Progenitor cell of endocrine pancreas (in vitro differentiated cells): ENCODE results near the gene CELF1. TPM values are rescaled to one million over a fixed set of nuclear protein-coding genes. Genes with fewer than 3 reads are reported as not detected.

ENCODE experiments used
- DNase-seq: peaks from one replicate; pipeline ENCODE4 v3.0.0; 2021; ENCODE audit warnings: low spot score; ENCODE audit not compliant: unreplicated experiment
- H3K27ac Mint-ChIP-seq: 2 replicates; pipeline ENCODE4 v1.8.0; 2021; ENCODE audit warnings: mild to moderate bottlenecking, moderate library complexity, mixed read lengths
- H3K27me3 Mint-ChIP-seq: 2 replicates; pipeline ENCODE4 v1.8.0; 2021; ENCODE audit warnings: mixed read lengths
- H3K36me3 Mint-ChIP-seq: 2 replicates; pipeline ENCODE4 v1.8.0; 2022; ENCODE audit warnings: mixed read lengths; ENCODE audit not compliant: insufficient read depth
- H3K4me1 Mint-ChIP-seq: 2 replicates; pipeline ENCODE4 v1.8.0; 2021; ENCODE audit warnings: low read depth, mixed read lengths
- H3K4me3 Mint-ChIP-seq: 2 replicates; pipeline ENCODE4 v1.8.0; 2021; ENCODE audit warnings: low read depth, mild to moderate bottlenecking, moderate library complexity, mixed read lengths
- H3K9me3 Mint-ChIP-seq: 2 replicates; pipeline ENCODE4 v1.8.0; 2021; ENCODE audit warnings: low read depth, mixed read lengths
- total RNA-seq: library from RNA; stranded (reverse); gene quantifications from 2 replicates; pipeline ENCODE4 v1.2.1, GENCODE V29; 2021
- TF ChIP-seq, protein P1 (sequence below): fragments of 200-600 bp; sonication (generic); IDR thresholded peaks from one replicate; pipeline ENCODE4 v1.5.0; 2021; ENCODE audit warnings: antibody characterized with exemption, mild to moderate bottlenecking; ENCODE audit not compliant: unreplicated experiment

CELF1 gene
- total RNA-seq, 1 donor from 2014 or later, result 161 TPM

- Mint-ChIP-seq H3K27me3 (no peaks in the 10 kb centered on the region), H3K4me1 (peaks cover 22% of the 10 kb centered on the region), H3K4me3 (no peak overlapping the region), H3K9me3 (no peaks in the 10 kb centered on the region), H3K27ac (peak overlapping the region; percentile 87), H3K36me3 (peaks cover 5% of the 10 kb centered on the region)
- no peak for DNase-seq
- TF ChIP-seq, protein P1, sequence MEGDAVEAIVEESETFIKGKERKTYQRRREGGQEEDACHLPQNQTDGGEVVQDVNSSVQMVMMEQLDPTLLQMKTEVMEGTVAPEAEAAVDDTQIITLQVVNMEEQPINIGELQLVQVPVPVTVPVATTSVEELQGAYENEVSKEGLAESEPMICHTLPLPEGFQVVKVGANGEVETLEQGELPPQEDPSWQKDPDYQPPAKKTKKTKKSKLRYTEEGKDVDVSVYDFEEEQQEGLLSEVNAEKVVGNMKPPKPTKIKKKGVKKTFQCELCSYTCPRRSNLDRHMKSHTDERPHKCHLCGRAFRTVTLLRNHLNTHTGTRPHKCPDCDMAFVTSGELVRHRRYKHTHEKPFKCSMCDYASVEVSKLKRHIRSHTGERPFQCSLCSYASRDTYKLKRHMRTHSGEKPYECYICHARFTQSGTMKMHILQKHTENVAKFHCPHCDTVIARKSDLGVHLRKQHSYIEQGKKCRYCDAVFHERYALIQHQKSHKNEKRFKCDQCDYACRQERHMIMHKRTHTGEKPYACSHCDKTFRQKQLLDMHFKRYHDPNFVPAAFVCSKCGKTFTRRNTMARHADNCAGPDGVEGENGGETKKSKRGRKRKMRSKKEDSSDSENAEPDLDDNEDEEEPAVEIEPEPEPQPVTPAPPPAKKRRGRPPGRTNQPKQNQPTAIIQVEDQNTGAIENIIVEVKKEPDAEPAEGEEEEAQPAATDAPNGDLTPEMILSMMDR, result no peak
These were observed 28.5 kb downstream of the CELF1 start for GRCh38 chr11:47524291-47524874.

- TF ChIP-seq, protein P1, result no peak
- peak overlapping the region; percentile 87 for H3K27ac Mint-ChIP-seq
- H3K4me1 Mint-ChIP-seq, result peaks cover 23% of the 10 kb centered on the region
- H3K27me3 Mint-ChIP-seq, result no peaks in the 10 kb centered on the region
- H3K9me3 Mint-ChIP-seq, result no peaks in the 10 kb centered on the region
- no peak overlapping the region for H3K4me3 Mint-ChIP-seq
- DNase-seq, result no peak
- H3K36me3 Mint-ChIP-seq, result peaks cover 5% of the 10 kb centered on the region
These were observed 29.3 kb downstream of the CELF1 start for GRCh38 chr11:47523490-47524225.

- H3K4me1 Mint-ChIP-seq, result peaks cover 23% of the 10 kb centered on the region
- H3K36me3 Mint-ChIP-seq, result peaks cover 3% of the 10 kb centered on the region
- DNase-seq, result no peak
- H3K9me3 Mint-ChIP-seq, result no peaks in the 10 kb centered on the region
- no peaks in the 10 kb centered on the region for H3K27me3 Mint-ChIP-seq
- TF ChIP-seq, protein P1, result no peak
- peak overlapping the region; percentile 77 for H3K27ac Mint-ChIP-seq
- no peak overlapping the region for H3K4me3 Mint-ChIP-seq
These were observed 34.5 kb downstream of the CELF1 start for GRCh38 chr11:47518212-47518964.

DNA sequence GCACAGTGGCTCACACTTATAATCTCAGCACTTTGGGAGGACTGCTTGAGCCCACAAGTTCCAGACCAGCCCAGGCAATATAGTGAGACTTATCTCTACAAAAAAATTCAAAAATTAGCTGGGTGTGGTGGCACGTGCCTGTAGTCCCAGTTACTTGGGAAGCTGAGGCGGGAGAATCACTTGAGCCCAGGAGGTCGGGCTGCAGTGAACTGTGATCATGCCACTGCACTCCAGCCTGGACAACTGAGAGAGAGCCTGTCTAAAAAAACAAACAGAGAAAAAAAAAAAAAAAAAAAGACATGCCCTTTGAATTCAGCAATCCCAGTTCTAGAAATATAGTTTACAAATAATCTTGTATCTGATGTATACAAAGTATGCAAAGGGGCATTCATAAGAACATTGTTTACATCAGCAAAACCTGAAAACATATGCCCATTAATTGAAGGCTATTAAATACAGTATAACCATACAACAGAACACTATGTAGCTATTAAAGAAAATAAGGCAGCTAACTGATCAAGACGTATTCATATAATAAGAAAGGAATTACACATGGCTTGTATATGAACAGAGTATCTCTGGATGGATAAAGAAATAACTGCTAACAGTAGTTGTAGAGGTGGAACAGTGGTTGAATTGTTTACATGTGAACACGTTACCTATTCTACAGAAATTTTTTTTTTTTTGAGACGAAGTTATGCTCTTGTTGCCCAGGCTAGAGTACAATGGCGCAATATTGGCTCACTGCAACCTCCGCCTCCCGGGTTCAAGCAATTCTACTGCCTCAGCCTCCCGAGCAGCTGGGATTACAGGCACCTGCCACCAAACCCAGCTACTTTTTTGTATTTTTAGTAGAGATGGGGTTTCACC, 35.7 kb downstream of the CELF1 start:
- no peak overlapping the region for H3K4me3 Mint-ChIP-seq
- H3K36me3 Mint-ChIP-seq, result peaks cover 3% of the 10 kb centered on the region
- no peaks in the 10 kb centered on the region for H3K9me3 Mint-ChIP-seq
- no peaks in the 10 kb centered on the region for H3K27me3 Mint-ChIP-seq
- no peak for DNase-seq
- H3K27ac Mint-ChIP-seq, result no peak overlapping the region
- TF ChIP-seq, protein P1, result no peak
- H3K4me1 Mint-ChIP-seq, result peaks cover 23% of the 10 kb centered on the region
